Smooth muscle cell of the brain vasculature (primary cell): ENCODE measurements around the gene MAGI1.

Experiments used
- DNase-seq: peaks from one replicate; pipeline ENCODE4 v3.0.0-alpha.2; 2012; ENCODE audit warnings: low read depth, low spot score

The MAGI1 gene

DNA sequence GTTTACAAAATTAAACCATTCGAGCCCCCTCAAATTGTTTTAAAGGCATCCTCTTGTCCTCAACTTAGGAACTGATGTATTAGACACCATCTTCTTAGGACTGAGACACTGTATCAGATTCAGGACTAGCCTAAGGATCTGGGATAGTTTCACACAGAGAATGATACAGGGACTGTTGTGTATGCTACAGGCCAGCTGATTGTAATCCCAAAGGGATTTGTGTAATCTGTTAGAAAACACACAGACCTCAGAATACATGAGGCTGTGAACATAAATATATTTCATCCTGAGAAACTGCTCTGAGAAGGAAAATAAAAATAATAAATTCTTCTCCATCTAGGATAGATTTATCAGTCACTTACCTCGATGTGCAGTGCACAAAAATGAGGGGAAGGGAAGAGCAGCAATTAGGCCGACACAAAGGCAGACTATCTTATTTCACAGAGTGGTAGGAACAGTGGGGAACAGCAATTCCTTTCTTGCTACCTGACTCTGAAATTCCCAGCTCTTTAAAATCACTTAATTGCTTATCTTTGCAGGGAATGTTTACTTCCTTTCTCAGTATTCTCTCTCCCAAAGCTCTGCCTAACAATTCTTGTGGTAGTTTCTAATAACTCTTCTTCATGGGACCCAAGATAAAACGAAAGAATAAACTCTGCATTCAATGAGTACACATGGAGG, 322.5 kb downstream of the MAGI1 start:
- DNase-seq, result no peak

DNA sequence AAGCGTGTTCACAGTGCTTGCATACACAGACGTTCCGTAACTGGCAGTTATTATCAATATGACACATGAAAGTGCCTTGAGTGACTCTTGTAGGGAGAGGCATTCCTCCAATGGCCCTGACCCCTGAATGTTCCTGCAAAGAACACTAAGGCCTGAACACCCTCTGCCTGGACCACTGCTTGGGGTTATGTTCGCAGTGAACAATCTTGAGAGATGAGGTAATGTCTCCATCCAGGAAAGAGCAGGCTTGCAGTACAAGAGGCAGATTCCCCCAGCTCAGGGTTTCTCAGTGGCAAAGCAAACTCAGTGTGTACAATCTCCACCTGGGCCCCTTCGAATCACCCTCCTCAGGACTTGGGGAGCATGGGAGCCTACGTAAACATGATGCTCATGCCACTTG, 324.6 kb downstream of the MAGI1 start:
- no peak for DNase-seq

DNA sequence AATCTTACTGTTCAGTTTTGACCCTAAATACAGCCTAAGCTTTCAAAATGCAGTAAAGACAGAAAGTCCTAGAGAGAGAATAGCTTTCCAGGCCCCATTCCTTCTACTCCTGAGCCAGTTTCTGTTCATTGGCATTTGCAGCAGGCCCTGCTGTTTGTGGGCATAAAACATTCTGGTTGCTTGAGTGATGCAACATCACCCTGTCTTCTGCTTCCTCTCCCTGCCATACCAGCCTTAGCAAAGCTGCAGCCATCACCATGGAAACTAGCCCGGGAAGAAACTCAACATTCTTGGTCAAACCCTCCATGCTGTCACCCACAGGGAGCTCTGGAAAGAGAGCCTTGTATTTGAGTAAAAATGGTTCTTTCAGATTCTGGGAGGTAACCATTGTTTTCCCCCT, 325.7 kb downstream of the MAGI1 start:
- no peak for DNase-seq

DNA sequence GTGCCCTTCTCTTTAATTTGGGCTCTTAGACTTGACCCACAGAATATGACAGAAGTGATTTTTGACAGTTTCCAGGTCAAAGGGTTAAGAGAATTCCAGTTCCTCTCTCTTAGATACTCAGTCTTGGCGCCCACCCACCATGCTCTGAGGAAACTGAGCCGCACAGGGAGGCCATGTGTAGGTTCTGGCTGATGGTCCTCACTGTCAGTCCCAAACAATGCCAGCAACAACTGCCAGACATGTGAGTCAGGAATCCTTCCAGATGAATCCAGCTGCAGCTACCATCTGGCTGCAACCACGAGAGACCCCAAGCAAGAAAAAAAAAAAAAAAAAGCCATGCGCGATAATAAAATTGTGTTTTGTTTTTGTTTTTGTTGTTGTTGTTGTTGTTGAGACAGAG, 326.6 kb downstream of the MAGI1 start:
- DNase-seq, result no peak

DNA sequence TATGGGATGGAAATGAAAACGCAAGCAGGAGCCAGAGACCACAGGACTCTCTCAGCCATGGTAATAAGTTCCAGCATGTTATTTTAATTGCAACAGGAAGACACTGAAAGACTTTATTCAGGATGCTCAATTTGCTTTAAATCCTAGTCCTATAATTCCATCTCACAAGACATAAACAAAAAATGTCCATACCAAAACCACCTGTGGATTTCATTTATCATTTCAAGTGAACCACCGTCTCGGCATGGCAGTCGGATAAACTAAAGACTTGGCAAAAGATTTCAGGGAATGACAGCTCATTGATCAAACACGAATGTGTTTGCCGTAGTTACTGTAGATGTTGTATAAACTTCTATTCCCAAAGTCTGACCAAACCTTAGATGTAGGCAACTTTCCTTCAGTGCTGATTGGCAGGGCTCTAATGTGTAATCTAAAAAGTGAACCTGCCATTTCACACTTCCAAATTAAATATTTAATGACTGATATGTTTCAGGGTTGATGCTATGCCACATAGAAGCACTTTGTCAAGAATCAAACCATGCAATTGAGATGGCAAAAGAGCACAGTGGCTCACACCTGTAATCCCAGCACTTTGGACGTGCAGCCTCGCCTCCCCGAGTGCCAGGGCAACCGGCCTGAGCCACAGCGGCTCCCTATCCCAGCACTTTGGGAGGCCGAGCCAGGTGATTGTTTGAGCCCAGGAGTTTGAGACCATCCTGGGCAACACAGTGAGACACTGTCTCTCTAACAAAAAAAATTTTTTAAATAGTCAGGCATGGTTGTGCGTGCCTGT, 331.7 kb downstream of the MAGI1 start:
- DNase-seq, result no peak

DNA sequence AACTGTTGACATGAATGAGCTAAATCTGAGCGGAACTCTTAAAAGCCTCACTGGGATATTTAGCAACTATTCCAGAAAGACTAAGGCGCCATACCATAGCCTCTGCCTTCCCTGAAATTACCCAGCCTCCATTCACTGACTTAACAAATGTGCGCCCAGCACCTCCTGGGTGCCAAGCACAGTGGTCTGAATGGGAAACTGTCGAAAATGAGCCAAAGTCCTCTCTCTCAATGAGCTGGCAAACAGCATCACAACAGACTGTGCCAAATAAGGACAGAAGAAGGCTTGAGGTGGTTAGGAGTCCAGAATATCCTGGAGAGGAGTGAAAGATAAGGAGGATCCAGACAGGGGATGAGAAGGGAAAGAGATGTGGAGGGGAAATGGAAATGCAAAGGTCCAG, 332.4 kb downstream of the MAGI1 start:
- DNase-seq, result no peak

DNA sequence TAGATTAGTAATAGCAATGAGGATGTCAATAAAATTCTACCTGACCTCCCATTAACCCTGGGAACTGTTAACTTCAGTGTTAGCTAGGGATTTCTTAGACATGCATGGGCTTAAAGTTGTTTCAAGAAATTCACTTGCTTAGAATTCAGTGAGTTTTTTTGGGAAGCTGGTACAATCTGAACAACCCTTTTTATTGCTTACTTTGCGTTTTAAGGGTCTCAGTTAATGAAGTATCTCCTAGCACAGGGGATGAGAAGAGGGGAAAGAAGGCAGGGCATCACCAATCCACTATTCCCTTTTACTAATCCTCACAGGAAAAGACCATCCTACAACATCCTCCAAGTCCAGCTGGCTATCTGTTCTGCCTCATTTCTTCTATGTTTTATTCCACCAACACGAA, 334.9 kb downstream of the MAGI1 start:
- DNase-seq, result no peak

DNA sequence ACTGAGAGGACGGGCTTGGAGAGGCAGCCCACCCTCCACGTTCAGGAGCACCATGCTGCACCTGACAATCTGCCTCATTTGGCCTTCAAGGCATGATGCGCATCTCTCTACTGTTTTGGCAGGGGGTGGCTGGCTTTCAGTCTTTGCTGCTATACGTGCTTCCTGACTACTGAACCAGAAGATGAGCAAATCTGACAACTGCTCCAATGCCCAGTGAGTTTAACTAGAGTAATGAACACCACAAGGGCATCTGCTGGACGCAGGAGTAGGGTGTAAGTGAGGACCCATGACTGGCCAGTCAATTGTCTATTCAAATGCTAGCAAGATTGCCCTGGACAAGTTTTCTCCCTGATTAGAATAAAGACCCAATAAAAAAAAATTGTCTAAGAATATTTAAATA, 335.7 kb downstream of the MAGI1 start:
- DNase-seq, result no peak

DNA sequence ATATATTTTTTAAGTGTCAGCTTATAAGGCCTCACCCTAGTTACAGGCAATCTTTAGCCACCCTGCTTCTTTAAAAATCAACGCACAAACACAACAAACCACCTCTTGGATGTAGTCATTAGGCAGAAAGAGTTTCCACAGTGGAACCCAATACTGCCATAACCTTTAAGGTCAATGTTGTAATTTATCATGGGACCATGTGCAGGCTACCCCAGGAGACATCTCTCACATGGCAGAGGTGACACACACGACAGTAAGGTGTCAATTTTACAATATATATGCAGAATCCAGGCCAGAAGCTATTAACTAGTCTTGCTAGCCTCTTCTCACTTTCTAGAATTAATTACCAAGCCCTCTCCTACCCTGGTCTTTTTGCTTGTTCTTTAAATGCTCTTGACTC, 336.5 kb downstream of the MAGI1 start:
- DNase-seq, result no peak

DNA sequence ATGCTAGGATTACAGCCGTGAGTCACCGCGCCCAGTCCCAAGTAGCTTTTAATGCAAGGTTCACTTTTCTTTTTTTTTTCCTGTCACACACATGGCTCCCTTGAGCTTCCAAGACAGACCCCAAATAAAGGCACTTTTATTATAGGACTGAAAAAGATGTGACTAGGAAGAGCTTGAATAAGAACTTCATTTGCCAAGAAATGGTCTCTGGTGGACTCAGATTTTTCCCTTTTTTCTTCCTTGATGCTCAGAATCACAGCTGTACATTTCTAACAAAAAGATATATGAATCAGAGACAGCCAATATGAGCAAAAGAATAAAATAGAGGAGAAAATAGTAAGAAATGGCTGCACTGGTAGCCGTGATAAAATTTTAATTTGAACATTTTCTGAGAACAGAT, 337.2 kb downstream of the MAGI1 start:
- no peak for DNase-seq

DNA sequence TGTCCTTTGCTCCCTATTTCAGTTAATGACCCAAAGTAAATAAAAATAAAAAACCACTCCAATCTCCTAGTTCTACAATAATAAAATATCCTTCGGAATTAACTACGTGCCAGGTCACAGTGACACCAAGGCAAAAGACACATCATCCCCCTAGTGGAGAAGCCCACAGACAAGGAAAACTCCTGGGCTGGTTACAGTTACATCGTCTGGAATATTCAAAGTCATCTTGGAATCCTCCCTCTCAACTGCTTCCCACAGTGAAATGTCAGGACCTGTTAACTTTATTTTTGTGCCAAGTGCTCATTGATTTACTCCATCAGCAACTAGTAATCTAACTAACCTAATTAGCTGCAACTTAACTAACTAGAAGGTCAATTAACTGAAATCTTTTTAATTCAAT, 349.3 kb downstream of the MAGI1 start:
- DNase-seq, result no peak

DNA sequence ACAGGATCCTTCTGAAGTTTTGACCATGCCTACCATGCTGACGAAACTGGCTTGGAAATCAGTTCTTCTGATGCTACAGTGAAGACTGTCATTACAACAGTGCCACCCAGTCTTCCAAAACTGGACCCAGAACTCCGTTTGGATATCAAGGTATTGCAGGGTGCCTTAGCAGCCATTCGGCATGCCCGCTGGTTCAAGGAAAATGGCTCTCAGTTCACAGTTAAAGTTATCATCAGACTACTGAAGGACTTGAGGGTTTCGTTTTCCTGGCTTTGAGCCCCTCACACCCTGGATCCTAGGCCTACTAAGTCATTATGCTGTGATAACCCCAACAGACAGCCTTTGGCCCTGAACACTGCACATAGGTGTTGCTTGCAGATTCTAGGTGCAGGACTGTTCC, 351.0 kb downstream of the MAGI1 start:
- DNase-seq, result no peak

DNA sequence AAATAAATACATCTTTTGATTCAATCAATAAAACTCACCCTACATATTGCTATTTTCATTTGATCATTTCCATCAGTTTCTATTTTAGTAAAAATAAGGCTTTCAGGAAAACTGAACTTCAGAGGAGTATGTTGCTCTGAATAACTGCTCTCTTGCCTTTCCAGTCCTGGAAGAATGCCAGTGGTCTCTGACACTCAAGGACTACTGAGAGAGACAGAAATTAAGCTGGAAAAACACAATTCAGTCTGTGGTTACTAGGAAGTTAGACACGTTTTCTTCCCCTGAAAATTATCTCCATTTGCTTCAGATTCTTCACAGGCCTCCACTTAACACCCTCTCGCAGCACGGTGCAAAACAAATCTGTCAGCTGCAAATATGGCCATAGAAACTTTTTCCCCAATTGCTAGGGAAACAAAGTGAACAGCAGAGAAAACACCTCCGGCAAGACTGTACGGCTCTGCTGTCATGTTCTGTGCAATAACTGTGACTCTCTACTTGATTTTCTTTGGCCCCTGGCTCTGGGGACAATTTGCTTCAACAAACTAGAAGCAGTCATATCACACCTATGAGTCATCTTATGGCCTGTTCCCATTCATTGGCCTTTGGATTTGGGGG, 353.0 kb downstream of the MAGI1 start:
- peak; percentile 31 for DNase-seq

DNA sequence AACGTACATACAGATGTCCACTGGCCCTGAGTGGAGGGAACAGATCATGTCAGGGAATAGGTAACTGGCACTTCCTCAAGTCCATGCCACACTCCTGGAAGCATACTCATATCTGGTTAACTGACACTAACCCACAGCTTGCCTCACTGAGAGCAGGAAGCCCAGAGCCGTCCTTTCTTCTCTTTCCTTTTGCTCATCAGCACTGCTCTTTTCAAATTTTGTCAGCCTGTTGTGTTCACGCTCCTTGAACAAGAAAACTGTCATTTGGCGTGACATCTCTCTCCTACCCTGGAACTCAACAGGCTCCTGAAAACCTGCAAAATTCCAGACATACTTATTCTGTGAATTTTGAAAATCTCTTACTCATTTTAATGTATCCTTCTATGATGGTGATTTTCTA, 360.2 kb downstream of the MAGI1 start:
- no peak for DNase-seq

DNA sequence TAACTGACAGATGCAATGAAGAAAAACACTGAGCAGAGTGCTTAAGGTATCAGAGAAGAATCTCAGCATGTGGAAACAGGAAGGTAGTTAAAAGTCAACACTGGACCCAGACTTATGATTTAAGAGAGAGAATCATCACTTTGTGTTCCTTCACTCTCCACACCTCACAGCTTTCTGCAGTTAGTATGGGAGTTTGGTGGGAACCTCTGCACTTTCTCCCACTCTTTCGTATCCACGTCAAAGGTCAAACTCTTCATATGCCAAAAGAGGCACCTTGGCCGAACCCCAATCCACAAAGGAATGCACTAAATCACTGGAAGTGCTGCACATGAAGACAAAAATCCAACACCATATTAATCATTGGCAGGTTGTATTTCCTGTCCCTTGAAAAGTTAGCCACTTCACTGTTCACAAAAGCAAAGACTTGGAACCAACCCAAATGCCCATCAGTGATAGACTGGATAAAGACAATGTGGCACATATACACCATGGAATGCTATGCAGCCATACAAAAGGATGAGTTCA, 361.2 kb downstream of the MAGI1 start:
- no peak for DNase-seq

DNA sequence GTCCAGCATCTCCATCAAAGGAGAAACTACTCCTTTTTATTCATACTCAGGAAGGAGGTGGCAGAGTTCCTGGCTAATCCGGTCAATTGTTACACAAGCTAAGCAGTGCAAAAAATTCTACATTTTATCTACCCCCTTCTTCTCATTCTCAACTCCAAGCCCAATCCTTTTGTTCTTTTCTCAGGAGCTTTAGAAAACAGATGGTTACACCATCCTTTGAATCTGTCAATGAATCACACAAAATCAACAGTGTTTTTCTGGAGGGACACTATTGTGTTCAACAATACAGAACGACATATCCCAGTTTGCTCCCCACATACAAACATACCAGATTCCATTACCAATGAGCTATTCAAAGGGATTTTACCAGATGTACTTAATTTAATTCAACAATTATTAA, 362.1 kb downstream of the MAGI1 start:
- no peak for DNase-seq

DNA sequence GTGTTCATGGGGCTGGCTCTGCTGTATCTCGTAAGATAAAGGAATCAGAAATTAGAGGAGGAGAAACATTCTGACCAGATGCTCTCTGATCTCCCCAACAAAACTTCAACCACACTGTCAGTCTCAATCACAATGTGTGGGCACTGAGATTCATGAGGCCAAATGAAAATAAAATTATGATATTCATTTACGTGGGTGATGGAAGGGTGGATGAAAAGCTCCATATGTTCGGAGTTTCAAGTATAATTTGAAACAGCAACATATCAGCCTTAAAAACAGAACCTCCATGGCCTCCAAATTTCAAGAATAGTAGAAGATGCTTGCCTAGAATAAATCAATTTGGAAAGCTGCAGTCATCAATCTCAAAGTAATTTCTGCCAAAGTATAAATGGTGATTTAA, 363.7 kb downstream of the MAGI1 start:
- no peak for DNase-seq

DNA sequence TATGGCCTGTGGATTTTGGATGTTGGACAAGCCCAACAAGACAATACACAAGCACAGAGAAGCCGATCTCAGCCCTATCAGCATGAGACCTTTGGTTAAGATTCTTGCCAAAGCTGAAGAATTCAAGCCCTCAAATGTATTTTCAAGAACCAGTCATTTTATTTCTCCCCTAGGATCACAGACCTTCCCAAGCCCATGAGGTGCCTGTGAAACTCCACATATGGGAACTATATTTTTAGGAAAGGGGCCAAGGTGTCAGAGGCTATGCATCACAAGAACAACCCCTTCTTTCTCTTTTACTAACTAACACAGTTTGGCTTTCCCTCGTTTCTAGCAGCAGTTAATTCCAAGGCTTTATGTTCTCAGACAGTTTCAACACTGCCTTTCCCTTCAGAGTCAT, 364.5 kb downstream of the MAGI1 start:
- DNase-seq, result no peak

DNA sequence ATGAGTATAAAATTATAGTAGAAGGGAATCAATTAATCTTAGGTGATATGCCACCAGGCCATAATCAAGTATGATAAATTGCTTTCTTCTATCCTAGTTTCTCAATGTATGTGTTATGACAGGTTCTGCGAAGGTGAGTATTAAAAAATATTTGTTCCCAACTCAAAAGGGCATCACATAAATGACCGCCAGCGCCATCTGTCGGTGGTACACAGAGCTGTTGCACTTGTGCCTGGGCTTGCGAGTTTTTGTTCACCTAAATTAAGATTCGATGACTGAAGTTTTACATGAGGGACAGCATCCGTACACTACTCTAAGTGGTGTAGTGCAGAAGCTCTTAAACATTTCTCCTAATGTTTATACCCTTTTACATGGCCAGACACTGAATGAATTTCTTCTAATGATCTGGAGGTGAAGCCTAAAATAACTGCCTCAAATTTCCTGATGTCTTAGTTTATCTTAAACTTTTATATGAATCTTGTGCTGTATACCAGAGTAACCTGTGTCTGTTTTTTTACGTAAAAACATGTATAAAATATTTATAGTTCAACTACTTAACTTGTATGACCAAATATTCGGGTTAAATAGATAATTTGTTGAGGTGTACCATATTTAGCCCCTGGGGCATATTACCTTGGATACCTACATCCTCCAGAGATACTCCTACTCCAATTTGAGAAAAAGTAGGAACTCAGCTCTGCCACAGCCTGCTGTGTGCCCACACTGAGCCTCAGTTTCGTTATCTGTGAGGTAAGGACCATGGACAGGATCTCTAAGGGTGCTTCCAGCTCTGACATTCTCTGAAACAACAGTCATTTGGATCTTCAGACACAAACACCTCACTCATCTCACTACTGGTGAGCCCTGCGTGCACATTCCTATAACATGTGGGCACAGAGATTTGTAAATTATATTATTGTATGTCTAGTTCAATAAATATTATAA, 365.6 kb downstream of the MAGI1 start:
- DNase-seq, result peak; percentile 32

DNA sequence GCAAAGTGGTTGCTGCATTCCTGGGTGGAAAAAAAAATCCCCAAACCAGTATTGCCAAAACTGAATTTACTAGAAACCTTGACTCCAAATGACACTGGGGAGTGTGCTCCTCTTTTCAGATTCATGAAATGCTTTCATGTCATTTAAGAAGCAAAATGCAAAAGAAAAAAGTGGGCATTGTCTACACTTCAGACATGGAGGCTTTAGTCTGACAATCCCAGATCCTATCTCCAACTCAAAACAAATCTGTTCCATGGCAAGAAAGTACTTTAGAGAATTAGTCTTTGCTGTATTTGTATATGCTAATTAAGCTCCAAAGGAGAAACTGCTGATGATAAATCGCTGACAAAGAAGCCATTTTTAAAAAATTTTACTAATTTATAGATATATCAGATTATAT, 366.7 kb downstream of the MAGI1 start:
- DNase-seq, result no peak

DNA sequence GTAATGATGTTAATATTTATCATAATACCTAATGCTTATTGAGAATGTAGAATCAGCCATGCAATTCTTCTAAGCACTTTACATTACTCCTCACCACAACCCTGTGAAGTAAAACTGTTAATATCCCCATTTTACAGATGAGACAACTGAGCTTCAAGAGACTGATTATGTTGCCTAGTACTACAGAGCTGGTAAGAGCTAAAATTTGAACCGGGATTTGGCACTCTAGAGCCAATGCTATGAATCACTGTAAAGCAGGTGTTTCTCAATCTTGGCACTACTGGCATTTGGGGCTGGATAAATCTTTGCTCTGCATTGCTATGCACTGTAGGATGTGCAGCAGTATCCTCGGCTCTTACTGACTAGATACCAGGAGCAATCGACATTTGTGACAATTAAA, 367.7 kb downstream of the MAGI1 start:
- DNase-seq, result no peak
